ENCODE data around the gene TTC28.
"Not testable (repeated sequence)": the region's sequence is repeated elsewhere in the genome, so short reads cannot be mapped to it uniquely, and the experiment has no call there.

The TTC28 gene

GRCh38 chr22:28710576-28711191 is 31.0 kb upstream of the TTC28 start:
- no peak overlapping the region for H3K9ac ChIP-seq (ENCODE audit: low read depth in 1 of 2, low read length in 2 of 2)
- H3K27me3 ChIP-seq (ENCODE audit: control insufficient read depth in 2 of 2, insufficient read depth in 2 of 2, low read length in 2 of 2), result no peaks in the 10 kb centered on the region
- H3K4me3 ChIP-seq (ENCODE audit: low read length in 2 of 2), result no peak overlapping the region
- no peaks in the 10 kb centered on the region for H3K9me3 ChIP-seq (ENCODE audit: control insufficient read depth in 2 of 2, low read length in 2 of 2)
- no peaks in the 10 kb centered on the region for H3K36me3 ChIP-seq (ENCODE audit: control insufficient read depth in 2 of 2, insufficient read depth in 2 of 2, low read length in 2 of 2)
- peak overlapping the region; percentile 13 to 24 for H3K27ac ChIP-seq (ENCODE audit: low read depth in 2 of 2, low read length in 2 of 2)
- no peaks in the 10 kb centered on the region for H3K4me1 ChIP-seq (ENCODE audit: control insufficient read depth in 2 of 2, insufficient read depth in 2 of 2, low read length in 2 of 2)

GRCh38 chr22:28710107-28710506 is 30.5 kb upstream of the TTC28 start:
- H3K27ac ChIP-seq (ENCODE audit: low read depth in 2 of 2, low read length in 2 of 2), result peak overlapping the region in 1 of 2 donors; percentile 37
- H3K4me1 ChIP-seq (ENCODE audit: control insufficient read depth in 2 of 2, insufficient read depth in 2 of 2, low read length in 2 of 2), result no peaks in the 10 kb centered on the region
- no peaks in the 10 kb centered on the region for H3K27me3 ChIP-seq (ENCODE audit: control insufficient read depth in 2 of 2, insufficient read depth in 2 of 2, low read length in 2 of 2)
- no peak overlapping the region for H3K9ac ChIP-seq (ENCODE audit: low read depth in 1 of 2, low read length in 2 of 2)
- H3K9me3 ChIP-seq (ENCODE audit: control insufficient read depth in 2 of 2, low read length in 2 of 2), result no peaks in the 10 kb centered on the region
- no peaks in the 10 kb centered on the region for H3K36me3 ChIP-seq (ENCODE audit: control insufficient read depth in 2 of 2, insufficient read depth in 2 of 2, low read length in 2 of 2)
- H3K4me3 ChIP-seq (ENCODE audit: low read length in 2 of 2), result no peak overlapping the region

- no peaks in the 10 kb centered on the region for H3K9me3 ChIP-seq (ENCODE audit: control insufficient read depth in 2 of 2, low read length in 2 of 2)
- H3K9ac ChIP-seq (ENCODE audit: low read depth in 1 of 2, low read length in 2 of 2), result no peak overlapping the region
- H3K36me3 ChIP-seq (ENCODE audit: control insufficient read depth in 2 of 2, insufficient read depth in 2 of 2, low read length in 2 of 2), result no peaks in the 10 kb centered on the region
- H3K27ac ChIP-seq (ENCODE audit: low read depth in 2 of 2, low read length in 2 of 2), result no peak overlapping the region
- no peaks in the 10 kb centered on the region for H3K4me1 ChIP-seq (ENCODE audit: control insufficient read depth in 2 of 2, insufficient read depth in 2 of 2, low read length in 2 of 2)
- H3K4me3 ChIP-seq (ENCODE audit: low read length in 2 of 2), result no peak overlapping the region
- no peaks in the 10 kb centered on the region for H3K27me3 ChIP-seq (ENCODE audit: control insufficient read depth in 2 of 2, insufficient read depth in 2 of 2, low read length in 2 of 2)
Measured at GRCh38 chr22:28706845-28707244, 27.2 kb upstream of the TTC28 start.

- Histone ChIP-seq H3K4me3 (ENCODE audit: low read length in 2 of 2) (no peak overlapping the region), H3K36me3 (ENCODE audit: control insufficient read depth in 2 of 2, insufficient read depth in 2 of 2, low read length in 2 of 2) (no peaks in the 10 kb centered on the region), H3K4me1 (ENCODE audit: control insufficient read depth in 2 of 2, insufficient read depth in 2 of 2, low read length in 2 of 2) (no peaks in the 10 kb centered on the region), H3K27me3 (ENCODE audit: control insufficient read depth in 2 of 2, insufficient read depth in 2 of 2, low read length in 2 of 2) (no peaks in the 10 kb centered on the region), H3K9ac (ENCODE audit: low read depth in 1 of 2, low read length in 2 of 2) (no peak overlapping the region), H3K9me3 (ENCODE audit: control insufficient read depth in 2 of 2, low read length in 2 of 2) (no peaks in the 10 kb centered on the region), H3K27ac (ENCODE audit: low read depth in 2 of 2, low read length in 2 of 2) (no peak overlapping the region)
Measured at GRCh38 chr22:28703436-28703835, 23.8 kb upstream of the TTC28 start.

- Histone ChIP-seq H3K9ac (ENCODE audit: low read depth in 1 of 2, low read length in 2 of 2) (no peak overlapping the region), H3K9me3 (ENCODE audit: control insufficient read depth in 2 of 2, low read length in 2 of 2) (no peaks in the 10 kb centered on the region), H3K27ac (ENCODE audit: low read depth in 2 of 2, low read length in 2 of 2) (no peak overlapping the region), H3K4me1 (ENCODE audit: control insufficient read depth in 2 of 2, insufficient read depth in 2 of 2, low read length in 2 of 2) (no peaks in the 10 kb centered on the region), H3K27me3 (ENCODE audit: control insufficient read depth in 2 of 2, insufficient read depth in 2 of 2, low read length in 2 of 2) (no peaks in the 10 kb centered on the region), H3K4me3 (ENCODE audit: low read length in 2 of 2) (no peak overlapping the region), H3K36me3 (ENCODE audit: control insufficient read depth in 2 of 2, insufficient read depth in 2 of 2, low read length in 2 of 2) (no peaks in the 10 kb centered on the region)
Measured at GRCh38 chr22:28702891-28703290, 23.3 kb upstream of the TTC28 start.

- H3K27ac ChIP-seq (ENCODE audit: low read depth in 2 of 2, low read length in 2 of 2); H3K9ac ChIP-seq (ENCODE audit: low read depth in 1 of 2, low read length in 2 of 2); H3K9me3 ChIP-seq (ENCODE audit: control insufficient read depth in 2 of 2, low read length in 2 of 2); H3K27me3 ChIP-seq (ENCODE audit: control insufficient read depth in 2 of 2, insufficient read depth in 2 of 2, low read length in 2 of 2); H3K4me1 ChIP-seq (ENCODE audit: control insufficient read depth in 2 of 2, insufficient read depth in 2 of 2, low read length in 2 of 2); H3K36me3 ChIP-seq (ENCODE audit: control insufficient read depth in 2 of 2, insufficient read depth in 2 of 2, low read length in 2 of 2); H3K4me3 ChIP-seq (ENCODE audit: low read length in 2 of 2): not testable (repeated sequence)
Measured at GRCh38 chr22:28693041-28693760, 13.6 kb upstream of the TTC28 start.

- not testable (repeated sequence) for H3K9ac ChIP-seq (ENCODE audit: low read depth in 1 of 2, low read length in 2 of 2); H3K4me3 ChIP-seq (ENCODE audit: low read length in 2 of 2); H3K4me1 ChIP-seq (ENCODE audit: control insufficient read depth in 2 of 2, insufficient read depth in 2 of 2, low read length in 2 of 2); H3K36me3 ChIP-seq (ENCODE audit: control insufficient read depth in 2 of 2, insufficient read depth in 2 of 2, low read length in 2 of 2); H3K27me3 ChIP-seq (ENCODE audit: control insufficient read depth in 2 of 2, insufficient read depth in 2 of 2, low read length in 2 of 2); H3K9me3 ChIP-seq (ENCODE audit: control insufficient read depth in 2 of 2, low read length in 2 of 2); H3K27ac ChIP-seq (ENCODE audit: low read depth in 2 of 2, low read length in 2 of 2)
Measured at GRCh38 chr22:28689796-28690195, 10.2 kb upstream of the TTC28 start.

- H3K27ac ChIP-seq (ENCODE audit: low read depth in 2 of 2, low read length in 2 of 2); H3K36me3 ChIP-seq (ENCODE audit: control insufficient read depth in 2 of 2, insufficient read depth in 2 of 2, low read length in 2 of 2); H3K4me3 ChIP-seq (ENCODE audit: low read length in 2 of 2); H3K4me1 ChIP-seq (ENCODE audit: control insufficient read depth in 2 of 2, insufficient read depth in 2 of 2, low read length in 2 of 2); H3K9me3 ChIP-seq (ENCODE audit: control insufficient read depth in 2 of 2, low read length in 2 of 2); H3K27me3 ChIP-seq (ENCODE audit: control insufficient read depth in 2 of 2, insufficient read depth in 2 of 2, low read length in 2 of 2); H3K9ac ChIP-seq (ENCODE audit: low read depth in 1 of 2, low read length in 2 of 2): not testable (repeated sequence)
Measured at GRCh38 chr22:28682966-28683365, 3.3 kb upstream of the TTC28 start.

GRCh38 chr22:28680813-28681490 is 1.3 kb upstream of the TTC28 start:
- not testable (repeated sequence) for H3K9ac ChIP-seq (ENCODE audit: low read depth in 1 of 2, low read length in 2 of 2); H3K27ac ChIP-seq (ENCODE audit: low read depth in 2 of 2, low read length in 2 of 2); H3K4me1 ChIP-seq (ENCODE audit: control insufficient read depth in 2 of 2, insufficient read depth in 2 of 2, low read length in 2 of 2)

GRCh38 chr22:28678778-28679610 is 646 bp downstream of the TTC28 start:
- H3K9me3 ChIP-seq (ENCODE audit: control insufficient read depth in 2 of 2, low read length in 2 of 2); H3K27ac ChIP-seq (ENCODE audit: low read depth in 2 of 2, low read length in 2 of 2); H3K36me3 ChIP-seq (ENCODE audit: control insufficient read depth in 2 of 2, insufficient read depth in 2 of 2, low read length in 2 of 2); H3K27me3 ChIP-seq (ENCODE audit: control insufficient read depth in 2 of 2, insufficient read depth in 2 of 2, low read length in 2 of 2); H3K4me1 ChIP-seq (ENCODE audit: control insufficient read depth in 2 of 2, insufficient read depth in 2 of 2, low read length in 2 of 2): not testable (repeated sequence)
- peak overlapping the region; percentile 58 to 68 for H3K4me3 ChIP-seq (ENCODE audit: low read length in 2 of 2)
- peak overlapping the region in 1 of 2 donors; percentile 65 for H3K9ac ChIP-seq (ENCODE audit: low read depth in 1 of 2, low read length in 2 of 2)

More at GRCh38 chr22:28680813-28681490, 1.3 kb upstream of the TTC28 start:
- not testable (repeated sequence) for H3K9me3 ChIP-seq (ENCODE audit: control insufficient read depth in 2 of 2, low read length in 2 of 2); H3K27me3 ChIP-seq (ENCODE audit: control insufficient read depth in 2 of 2, insufficient read depth in 2 of 2, low read length in 2 of 2); H3K4me3 ChIP-seq (ENCODE audit: low read length in 2 of 2); H3K36me3 ChIP-seq (ENCODE audit: control insufficient read depth in 2 of 2, insufficient read depth in 2 of 2, low read length in 2 of 2)

Measured in mucosa of rectum (tissue), 2 donors.